NCI-H2196 treated with DMSO at 0.1 percent for 48 hours (cell line): Measurements from ENCODE around the gene GFER.

ENCODE experiments used
- DNase-seq: peaks from one replicate; lab custom pipeline; 2025; ENCODE audit not compliant: unreplicated experiment; lab: John Stamatoyannopoulos, UW

Gene GFER

GRCh38 chr16:1990351-1991134, 6.5 kb downstream of the GFER start:
- peak; percentile 36 for DNase-seq

- DNase-seq = no peak
These were observed 7.2 kb downstream of the GFER start for GRCh38 chr16:1991135-1991551.

- no peak for DNase-seq
These were observed 7.6 kb downstream of the GFER start for GRCh38 chr16:1991588-1991947.

- DNase-seq = no peak
These were observed 8.1 kb downstream of the GFER start for GRCh38 chr16:1991948-1992703.

GRCh38 chr16:1992704-1993317, 8.8 kb downstream of the GFER start:
- no peak for DNase-seq

- peak; percentile 30 for DNase-seq
These were observed 9.7 kb downstream of the GFER start for GRCh38 chr16:1993731-1994131.

GRCh38 chr16:1997494-1998359, 13.7 kb downstream of the GFER start:
- DNase-seq = no peak

- DNase-seq = no peak
These were observed 14.4 kb downstream of the GFER start for GRCh38 chr16:1998360-1998835.

GRCh38 chr16:1998852-1999801, 15.1 kb downstream of the GFER start:
- no peak for DNase-seq

GRCh38 chr16:1999866-2000514, 16.0 kb downstream of the GFER start:
- no peak for DNase-seq

GRCh38 chr16:2001035-2001434, 17.0 kb downstream of the GFER start:
- no peak for DNase-seq

- no peak for DNase-seq
These were observed 17.7 kb downstream of the GFER start for GRCh38 chr16:2001456-2002355.

GRCh38 chr16:2002406-2003230, 18.6 kb downstream of the GFER start:
- no peak for DNase-seq

- no peak for DNase-seq
These were observed 19.3 kb downstream of the GFER start for GRCh38 chr16:2003231-2003826.

GRCh38 chr16:2003827-2004641, 20.0 kb downstream of the GFER start:
- peak; percentile 88 for DNase-seq
